Neutrophil (primary cell): ENCODE results near the gene DNASE1L1.
"Not testable (repeated sequence)": the region's sequence is repeated elsewhere in the genome, so short reads cannot be mapped to it uniquely, and the experiment has no call there.

Experiments used
- H3K27ac ChIP-seq: fragments of 200-600 bp; sonication (generic); 2 replicates; pipeline ENCODE4 v1.5.1; 2016; ENCODE audit warnings: mild to moderate bottlenecking, moderate library complexity
- H3K27me3 ChIP-seq: fragments of 200-600 bp; sonication (generic); 2 replicates; pipeline ENCODE4 v1.6.0; 2016; ENCODE audit warnings: mild to moderate bottlenecking
- H3K36me3 ChIP-seq: fragments of 200-600 bp; sonication (generic); 2 replicates; pipeline ENCODE4 v1.5.1; 2017
- H3K4me1 ChIP-seq, 2 experiments: fragments of 200-600 bp in 1 of 2; sonication (generic) in 1 of 2; 1 replicate in 1 of 2; 2 replicates in 1 of 2; pipeline versions ENCODE4 v1.5.1 to v1.6.1; 2013 to 2016; ENCODE audit warnings: low read depth in 1 of 2, low read length in 1 of 2, mild to moderate bottlenecking in 1 of 2, moderate library complexity in 1 of 2; ENCODE audit not compliant: control insufficient read depth in 1 of 2, insufficient read depth in 1 of 2
- H3K4me3 ChIP-seq, 2 experiments: fragments of 200-600 bp in 1 of 2; sonication (generic) in 1 of 2; 1 replicate in 1 of 2; 2 replicates in 1 of 2; pipeline ENCODE4 v1.5.1; 2013 to 2016; ENCODE audit warnings: low read depth in 1 of 2, low read length in 1 of 2, mild to moderate bottlenecking in 1 of 2, moderate library complexity in 1 of 2
- H3K9me3 ChIP-seq: fragments of 200-600 bp; sonication (generic); 2 replicates; pipeline ENCODE4 v1.5.1; 2016
- CTCF ChIP-seq: fragments of 200-600 bp; sonication (generic); IDR thresholded peaks from 2 replicates; pipeline ENCODE4 v1.5.1; 2016; ENCODE audit warnings: antibody characterized with exemption

Gene DNASE1L1

DNA sequence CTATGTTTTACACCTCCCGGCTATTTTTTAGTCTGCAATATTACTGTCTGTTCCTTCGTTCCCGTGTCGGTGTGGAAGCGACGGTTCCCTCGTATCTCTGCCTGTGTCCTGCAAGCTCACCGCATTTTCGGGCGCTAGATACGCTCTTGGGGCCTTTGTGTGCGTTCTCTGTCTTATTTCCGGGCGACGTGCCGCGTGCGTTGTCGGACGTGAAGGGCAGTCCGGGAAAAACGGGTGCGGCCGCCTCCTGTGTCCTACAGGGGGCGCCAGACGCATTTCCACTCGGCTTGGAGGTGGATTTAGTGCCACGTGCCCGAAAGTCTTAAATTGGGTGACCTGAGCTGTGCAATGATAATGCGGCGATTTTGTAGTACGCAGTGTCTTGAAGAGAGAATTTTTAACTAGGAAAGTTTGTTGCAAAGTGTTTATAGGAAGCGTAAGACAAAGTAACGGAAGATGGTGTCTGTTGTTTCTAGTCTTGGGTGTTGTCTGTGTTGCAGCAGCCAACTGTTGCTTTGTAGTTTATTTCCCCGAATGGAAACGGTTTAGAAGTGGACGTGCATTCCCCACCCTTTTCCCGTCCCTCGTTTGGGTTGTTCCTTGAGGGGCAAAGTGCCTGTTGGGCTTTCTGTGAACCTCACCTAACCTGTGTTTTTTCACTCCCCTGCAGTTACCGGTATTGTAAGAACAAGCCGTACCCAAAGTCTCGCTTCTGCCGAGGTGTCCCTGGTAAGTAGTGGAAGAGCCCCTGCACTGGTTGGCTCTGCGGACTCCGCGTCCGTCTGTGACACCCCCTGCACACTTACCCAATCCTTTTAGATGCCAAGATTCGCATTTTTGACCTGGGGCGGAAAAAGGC lies 10.2 kb downstream of the DNASE1L1 start:
- Histone ChIP-seq H3K36me3 (peaks cover 36% of the 10 kb centered on the region), H3K4me3 (peak overlapping the region; percentile 70 to 78)

GRCh38 chrX:154397888-154398667 lies 11.0 kb downstream of the DNASE1L1 start, which contains the start of gene RPL10:
RPL10 (plus strand) TSS chrX:154398377; CDS start chrX:154398520, 143 bp downstream.
- H3K9me3 ChIP-seq, result no peaks in the 10 kb centered on the region
- H3K4me1 ChIP-seq, result peaks cover 16 to 21% of the 10 kb centered on the region in 2 experiments
- no peak for TF ChIP-seq CTCF
- H3K27me3 ChIP-seq, result no peaks in the 10 kb centered on the region
- peak within 1 kb of the TSS; percentile 96 for H3K27ac ChIP-seq
- H3K36me3 ChIP-seq, result peaks cover 30% of the 10 kb centered on the region
- peak within 1 kb of the TSS; percentile 70 to 78 for H3K4me3 ChIP-seq

More for the DNA sequence above, 10.2 kb downstream of the DNASE1L1 start:
- Histone ChIP-seq H3K27ac (peak overlapping the region; percentile 96), H3K9me3 (no peaks in the 10 kb centered on the region), H3K4me1 (peaks cover 16 to 21% of the 10 kb centered on the region in 2 experiments), H3K27me3 (no peaks in the 10 kb centered on the region)
- TF ChIP-seq CTCF, result peak; percentile 93

DNA sequence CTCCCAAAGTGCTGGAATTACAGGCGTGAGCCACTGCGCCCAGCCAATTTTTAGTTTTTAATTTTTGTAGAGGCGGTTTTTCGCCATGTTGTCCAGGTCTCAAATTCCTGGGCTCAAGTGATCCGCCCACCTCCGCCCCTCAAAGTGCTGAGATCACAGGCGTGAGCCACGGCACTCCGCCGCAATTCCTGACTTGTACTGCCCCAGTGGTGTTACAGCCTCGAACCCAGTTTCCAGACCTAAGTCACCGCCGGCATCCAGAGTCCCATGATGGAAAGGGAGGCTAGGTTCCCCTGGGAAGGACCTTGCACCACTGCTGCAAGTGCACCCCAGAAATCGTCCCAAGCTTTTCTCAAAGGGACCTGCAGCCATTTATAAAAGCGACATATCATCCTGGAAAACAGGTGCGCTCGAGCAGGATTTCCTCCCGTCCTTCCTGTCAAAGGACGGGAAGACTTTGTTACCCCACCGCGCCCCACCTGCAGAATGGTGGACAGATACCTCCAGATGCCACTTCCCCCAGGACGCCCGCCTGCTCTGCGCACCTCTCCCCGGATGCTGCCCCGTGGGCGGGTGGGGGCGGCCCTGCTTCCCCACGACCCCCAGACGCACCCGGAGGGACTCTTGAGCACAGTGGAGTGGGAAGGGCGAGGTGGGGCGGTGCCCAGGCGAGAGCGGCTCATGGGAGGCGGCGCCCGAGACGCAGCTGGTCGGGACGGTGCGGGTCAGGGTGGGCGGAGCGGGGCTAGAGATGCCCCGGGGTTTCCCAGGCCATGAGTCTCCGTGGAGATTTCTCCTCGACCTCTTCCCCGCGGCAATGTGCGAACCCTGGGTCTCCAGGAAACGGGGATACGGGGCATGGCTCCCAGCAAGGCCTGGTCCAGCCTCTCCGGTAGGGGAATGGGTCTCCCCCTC lies 11.8 kb downstream of the DNASE1L1 start:
- TF ChIP-seq CTCF, result no peak
- no peaks in the 10 kb centered on the region for H3K9me3 ChIP-seq
- peak overlapping the region; percentile 96 for H3K27ac ChIP-seq
- H3K36me3 ChIP-seq, result peaks cover 22% of the 10 kb centered on the region
- peak overlapping the region; percentile 70 to 78 for H3K4me3 ChIP-seq
- H3K27me3 ChIP-seq, result no peaks in the 10 kb centered on the region
- peaks cover 16 to 21% of the 10 kb centered on the region in 2 experiments for H3K4me1 ChIP-seq

GRCh38 chrX:154396363-154396762 lies 12.7 kb downstream of the DNASE1L1 start:
- H3K4me3 ChIP-seq, H3K9me3 ChIP-seq, H3K27me3 ChIP-seq, H3K27ac ChIP-seq: not testable (repeated sequence)
- H3K36me3 ChIP-seq, result peaks cover 16% of the 10 kb centered on the region
- peaks cover 16 to 21% of the 10 kb centered on the region in 2 experiments for H3K4me1 ChIP-seq

DNA sequence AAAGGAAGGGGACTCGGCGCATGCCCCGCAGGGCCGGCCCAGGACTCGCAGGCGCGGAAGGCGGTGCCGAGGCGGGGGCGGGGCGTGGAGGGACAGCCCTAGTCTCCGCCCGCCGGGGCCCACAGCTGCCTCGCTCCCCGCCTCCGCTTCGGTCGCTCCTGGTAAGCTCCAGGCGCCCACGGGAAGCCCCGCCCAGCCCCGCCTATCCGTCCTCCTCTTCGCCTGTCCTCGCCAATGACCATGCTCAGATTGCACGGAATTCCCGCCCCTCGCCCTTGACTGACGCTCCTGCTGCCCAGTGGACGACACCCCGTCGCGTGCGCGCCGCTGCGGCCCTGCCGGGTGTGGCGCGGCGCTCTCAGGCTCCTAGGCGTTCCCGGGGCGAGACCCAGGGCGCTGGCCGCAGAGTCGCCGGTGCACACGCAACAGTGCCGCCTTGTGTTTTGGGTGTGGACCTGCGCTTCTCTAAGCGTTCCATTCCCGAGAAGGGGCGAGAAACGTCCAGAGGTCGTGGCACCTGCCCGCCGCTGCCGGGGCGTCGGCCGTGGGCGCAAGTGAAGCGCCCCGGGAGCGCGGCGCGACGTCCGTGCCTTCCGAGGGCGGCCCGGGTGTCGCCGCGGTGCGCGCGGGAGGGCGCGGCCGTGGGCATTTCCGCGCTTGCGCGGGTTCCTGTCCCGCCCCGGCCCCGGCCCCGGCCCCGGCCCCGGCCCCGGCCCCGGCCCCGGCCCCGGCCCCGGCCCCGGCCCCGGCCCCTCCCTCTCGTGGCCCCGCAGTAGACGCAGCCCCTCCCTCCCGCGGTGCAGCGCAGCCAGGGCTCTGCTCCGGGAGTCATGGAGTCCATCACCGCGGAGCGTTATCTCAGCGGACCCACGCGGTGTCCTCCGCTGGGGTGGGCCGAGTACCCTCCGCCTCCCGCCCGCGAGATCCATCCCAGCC lies 19.0 kb downstream of the DNASE1L1 start:
- not testable (repeated sequence) for H3K36me3 ChIP-seq, H3K4me3 ChIP-seq, H3K4me1 ChIP-seq, H3K27me3 ChIP-seq, H3K9me3 ChIP-seq, H3K27ac ChIP-seq

GRCh38 chrX:154388649-154389048 lies 20.4 kb downstream of the DNASE1L1 start:
- not testable (repeated sequence) for H3K36me3 ChIP-seq, H3K27ac ChIP-seq, H3K4me1 ChIP-seq, H3K9me3 ChIP-seq, H3K27me3 ChIP-seq, H3K4me3 ChIP-seq

DNA sequence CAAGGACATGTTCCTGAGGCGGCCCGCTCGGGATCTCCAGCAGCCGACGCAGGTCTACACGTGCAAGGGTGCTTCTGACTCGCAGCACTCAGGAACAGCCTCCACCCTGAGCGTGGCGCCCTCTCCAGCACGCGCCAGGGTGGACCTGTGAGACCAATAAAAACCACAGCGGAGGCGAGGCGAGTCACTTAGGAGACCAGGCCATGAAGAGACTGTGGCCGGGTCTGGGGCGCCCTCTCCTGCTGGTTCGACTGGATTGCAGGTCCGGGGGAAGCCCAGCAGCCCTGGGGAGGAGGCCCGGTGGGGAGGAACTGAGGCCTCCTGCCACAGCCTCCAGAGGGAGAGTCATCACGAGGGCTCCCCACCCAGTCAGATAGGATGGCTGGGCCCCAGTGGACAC lies 21.0 kb downstream of the DNASE1L1 start:
- H3K27me3 ChIP-seq, H3K36me3 ChIP-seq, H3K27ac ChIP-seq, H3K9me3 ChIP-seq, H3K4me1 ChIP-seq, H3K4me3 ChIP-seq: not testable (repeated sequence)
